Measurements from ENCODE around the gene PLD1.
A peak's percentile ranks its signal among the peaks of the same experiment; 100 is the strongest.
"Not testable (repeated sequence)": the region's sequence is repeated elsewhere in the genome, so short reads cannot be mapped to it uniquely, and the experiment has no call there.

Gene PLD1

DNA sequence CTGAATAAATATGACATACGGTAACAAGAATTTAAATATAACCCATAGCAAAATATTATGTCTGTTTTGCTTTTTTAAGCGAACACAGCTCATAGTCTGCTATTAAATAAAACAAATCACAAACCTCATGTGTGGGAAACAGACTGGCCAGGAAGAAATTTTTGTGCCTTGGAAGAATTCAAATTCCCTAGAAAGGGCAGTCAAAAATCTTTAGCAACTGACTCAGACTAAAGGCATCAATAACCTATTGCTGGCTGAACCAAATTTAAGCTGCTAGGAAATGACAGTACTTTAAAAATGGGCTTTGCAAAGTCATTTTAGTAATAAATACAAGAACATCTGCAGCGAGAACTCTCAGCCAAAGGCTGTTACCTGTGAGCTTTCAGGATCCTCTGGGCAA lies 151.4 kb downstream of the PLD1 start:
- no peak for DNase-seq

GRCh38 chr3:171654809-171655208 lies 155.5 kb downstream of the PLD1 start:
- no peak for DNase-seq

DNA sequence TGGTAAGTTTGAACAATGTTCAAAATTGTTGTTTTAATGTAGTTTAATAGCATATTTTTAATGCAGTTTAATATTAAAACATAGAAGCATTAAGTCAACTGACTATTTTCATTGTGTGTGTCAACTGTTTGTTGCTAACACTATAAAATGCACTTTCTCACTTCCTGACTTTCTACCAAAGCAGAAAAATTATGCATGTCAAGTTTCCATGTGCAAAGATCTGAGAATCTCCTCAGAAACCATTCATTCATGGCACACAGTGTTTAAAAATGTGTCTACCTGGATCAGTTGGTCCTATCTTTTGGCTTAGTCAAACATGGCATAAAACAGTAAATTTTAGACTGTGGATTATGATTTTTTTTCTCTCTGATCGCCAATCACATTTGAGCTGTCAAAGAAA lies 156.0 kb downstream of the PLD1 start:
- DNase-seq, result no peak

DNA sequence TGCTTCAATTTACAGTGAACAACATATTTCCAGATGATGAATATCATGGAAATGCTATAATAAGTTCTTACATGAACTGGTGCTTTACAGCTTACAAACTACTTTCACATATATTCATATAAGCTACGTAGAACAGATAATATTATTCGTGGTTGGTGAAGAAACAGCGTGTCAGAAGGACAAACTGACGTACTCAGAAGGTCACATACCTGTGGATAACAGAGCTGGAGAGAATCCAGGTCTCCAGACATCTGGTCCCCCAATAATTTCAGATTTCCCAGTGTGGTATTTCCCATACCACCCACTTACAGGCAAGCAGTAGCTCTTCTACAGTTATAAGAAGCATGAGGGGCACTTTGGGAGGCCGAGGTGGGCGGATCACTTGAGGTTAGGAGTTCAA lies 156.6 kb downstream of the PLD1 start:
- DNase-seq, result no peak

- no peak for DNase-seq
These were observed 157.4 kb downstream of the PLD1 start for GRCh38 chr3:171652932-171653331.

- no peak for DNase-seq
These were observed 160.2 kb downstream of the PLD1 start for GRCh38 chr3:171649911-171650592.

- no peak for DNase-seq
These were observed 161.0 kb downstream of the PLD1 start for GRCh38 chr3:171649267-171649666.

GRCh38 chr3:171648069-171648468 lies 162.2 kb downstream of the PLD1 start:
- DNase-seq, result no peak

DNA sequence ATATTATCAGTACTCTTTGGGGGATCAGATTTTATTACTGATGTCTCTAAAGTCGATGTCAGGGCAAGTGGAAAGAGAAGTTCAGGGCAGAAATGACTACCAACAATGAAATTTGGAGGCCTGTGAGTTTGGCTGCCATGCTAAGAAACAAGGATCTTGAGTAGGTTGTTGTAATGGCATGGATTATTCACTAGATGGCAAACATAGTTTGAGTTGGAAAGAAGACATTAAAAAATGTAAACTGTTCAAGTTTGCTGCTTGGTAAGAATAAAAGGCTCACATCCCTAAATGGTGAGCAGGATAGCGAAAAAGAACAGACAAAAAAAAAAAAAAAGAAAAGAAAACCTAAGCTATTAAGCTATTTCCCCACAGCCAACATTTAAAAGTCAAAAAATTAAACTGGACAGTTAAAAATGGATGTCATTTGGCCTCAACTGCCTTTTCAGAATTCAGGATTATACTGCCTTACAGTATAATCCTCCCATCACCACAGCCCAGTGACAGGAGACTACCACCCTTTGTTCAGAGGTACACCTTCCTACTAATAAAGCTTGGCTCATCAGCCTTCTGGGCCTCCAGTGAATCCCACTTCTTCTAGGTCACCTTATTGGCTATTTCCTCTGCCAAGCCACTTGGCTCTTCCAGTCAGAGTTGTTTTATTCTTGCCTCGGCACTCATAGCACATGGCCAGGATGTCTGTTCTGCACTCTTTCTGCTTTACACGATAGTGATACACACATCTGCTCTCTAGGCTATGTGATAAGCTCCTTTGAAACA lies 163.7 kb downstream of the PLD1 start:
- DNase-seq, result peak; percentile 63

DNA sequence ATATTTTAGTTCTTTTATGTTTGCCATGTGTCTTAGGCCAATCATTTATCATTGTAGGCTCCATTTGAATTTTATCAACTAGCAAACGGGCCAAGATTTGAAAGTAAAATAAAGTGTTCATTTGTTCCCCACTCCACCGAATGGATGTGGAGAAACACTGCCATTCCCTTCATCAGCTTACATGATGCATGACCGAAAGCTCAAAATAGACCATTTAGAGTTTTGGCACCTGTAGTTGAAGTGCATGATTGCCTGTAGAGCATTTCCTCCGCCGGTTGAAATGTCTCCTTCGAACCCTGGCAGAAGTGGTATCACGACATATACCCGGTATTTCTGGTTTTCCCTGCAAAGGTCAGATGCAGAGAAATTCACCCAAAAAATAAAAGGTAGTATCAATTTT lies 165.6 kb downstream of the PLD1 start:
- no peak for DNase-seq

GRCh38 chr3:171643681-171644080 lies 166.6 kb downstream of the PLD1 start:
- no peak for DNase-seq

DNA sequence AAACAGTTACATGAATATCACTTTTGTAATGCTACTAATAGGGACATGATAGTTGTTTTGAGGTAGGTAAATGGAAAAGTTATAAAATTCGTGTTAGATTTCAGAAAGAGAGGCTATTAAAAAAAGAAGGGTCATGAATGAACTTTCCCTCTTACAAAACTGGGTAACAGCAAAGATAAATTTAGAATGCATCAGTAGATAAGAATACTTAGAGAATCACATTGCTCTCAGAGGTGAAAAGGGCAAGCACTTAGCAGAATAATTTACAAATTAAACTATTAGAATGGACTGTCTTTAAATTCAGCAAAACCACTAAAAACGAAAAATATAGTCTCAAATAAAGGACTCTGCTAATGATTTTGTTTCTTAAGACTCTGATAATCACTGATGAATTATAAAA lies 167.2 kb downstream of the PLD1 start:
- DNase-seq, result no peak

GRCh38 chr3:171640520-171641412 lies 169.5 kb downstream of the PLD1 start:
- DNase-seq, result no peak

- DNase-seq, result no peak
These were observed 173.6 kb downstream of the PLD1 start for GRCh38 chr3:171636666-171637065.

DNA sequence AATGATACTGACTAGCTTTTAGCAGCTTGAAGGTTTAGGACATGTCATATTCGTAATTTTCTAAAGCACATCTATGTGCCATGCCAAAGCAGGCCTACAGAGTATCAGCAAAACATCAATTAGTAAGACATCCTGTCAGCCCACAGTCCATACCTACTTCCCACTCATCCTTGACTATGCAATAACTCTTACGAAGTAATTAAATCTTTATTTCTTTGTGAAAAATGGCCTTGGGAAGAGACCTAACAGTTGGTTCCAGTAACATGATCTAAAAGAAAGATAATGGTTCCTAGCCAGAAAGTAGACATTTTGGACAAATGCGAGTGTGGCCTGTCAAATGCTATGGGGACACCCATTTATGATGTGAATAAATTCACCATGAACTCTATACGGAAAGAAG lies 177.5 kb downstream of the PLD1 start:
- no peak for DNase-seq

GRCh38 chr3:171626799-171627198 lies 183.5 kb downstream of the PLD1 start:
- DNase-seq, result not testable (repeated sequence)

DNA sequence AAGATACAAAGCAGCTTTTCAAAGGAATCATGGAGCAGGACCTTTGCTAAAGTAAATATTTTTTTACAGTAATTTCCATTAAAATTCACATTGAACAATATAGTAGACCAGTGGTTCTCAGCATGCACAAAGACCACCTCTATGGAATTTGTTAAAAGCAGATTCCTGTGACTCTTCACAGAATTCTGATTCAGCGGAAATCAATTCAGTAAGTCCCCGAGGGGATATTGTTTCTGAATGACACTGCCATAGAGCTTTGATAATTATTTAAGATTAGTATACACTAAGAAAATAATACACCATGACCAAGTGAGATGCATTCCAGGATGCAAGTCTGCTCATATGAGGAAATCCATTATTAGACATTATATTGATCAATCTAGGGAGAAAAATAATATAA lies 188.2 kb downstream of the PLD1 start:
- peak; percentile 57 for DNase-seq

DNA sequence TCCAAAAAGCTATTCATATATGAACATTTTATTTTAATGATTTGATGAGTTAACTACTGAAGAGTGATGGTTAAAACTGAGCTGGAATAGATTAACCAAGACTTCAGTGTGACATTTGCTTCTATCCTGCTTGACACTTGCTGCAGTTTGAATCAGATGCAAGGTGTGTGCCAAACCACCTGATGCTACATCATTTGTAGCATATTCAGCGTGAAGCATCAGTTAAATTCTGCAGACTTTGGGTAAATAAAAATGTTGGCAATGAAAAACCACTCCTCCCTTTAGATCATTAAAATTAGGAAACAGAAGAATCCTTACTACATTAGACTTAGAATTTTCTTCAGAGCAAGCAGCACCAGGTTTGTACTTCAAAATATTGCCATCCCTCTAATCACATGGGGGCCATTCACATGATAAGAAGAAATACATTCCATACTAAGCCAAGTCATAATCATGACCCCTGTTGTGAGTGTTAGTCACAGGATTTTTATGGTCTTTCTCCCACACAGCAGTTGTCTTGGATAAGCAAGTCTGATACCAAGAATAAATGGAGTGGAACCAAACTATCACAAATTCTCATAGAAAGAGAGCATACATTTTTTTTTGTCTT lies 189.4 kb downstream of the PLD1 start:
- DNase-seq, result peak; percentile 47

- no peak for DNase-seq
These were observed 193.5 kb downstream of the PLD1 start for GRCh38 chr3:171616798-171617197.

GRCh38 chr3:171615686-171616085 lies 194.6 kb downstream of the PLD1 start:
- no peak for DNase-seq

- DNase-seq, result no peak
These were observed 195.0 kb downstream of the PLD1 start for GRCh38 chr3:171615281-171615680.

DNA sequence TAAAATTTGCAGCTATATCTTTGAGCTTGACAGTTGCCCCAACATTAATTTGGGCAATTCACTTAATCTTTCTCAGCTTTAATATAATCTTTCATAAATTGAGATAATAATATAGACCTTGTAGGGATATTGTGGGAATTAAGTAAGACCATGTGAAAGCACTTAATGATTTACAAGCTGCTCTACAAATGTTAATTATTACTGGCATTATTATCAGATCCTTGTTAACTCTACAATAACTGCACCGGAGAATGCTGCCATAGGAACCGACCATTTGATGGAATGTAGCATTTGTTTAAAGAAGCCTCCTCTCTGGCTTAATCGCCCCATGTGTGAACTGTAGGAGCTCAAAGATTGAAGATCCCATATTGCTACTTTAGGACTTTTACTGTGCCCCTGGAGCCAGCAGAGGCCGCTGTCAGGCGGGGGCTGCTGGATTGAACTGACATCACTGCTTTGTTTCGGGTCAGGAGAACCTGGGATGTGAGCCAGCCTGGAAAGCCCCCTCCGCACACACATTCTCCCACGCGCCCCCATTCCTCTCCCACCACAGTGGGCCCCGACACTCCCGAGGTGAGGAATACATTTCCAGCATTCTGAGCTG lies 195.9 kb downstream of the PLD1 start:
- no peak for DNase-seq

DNA sequence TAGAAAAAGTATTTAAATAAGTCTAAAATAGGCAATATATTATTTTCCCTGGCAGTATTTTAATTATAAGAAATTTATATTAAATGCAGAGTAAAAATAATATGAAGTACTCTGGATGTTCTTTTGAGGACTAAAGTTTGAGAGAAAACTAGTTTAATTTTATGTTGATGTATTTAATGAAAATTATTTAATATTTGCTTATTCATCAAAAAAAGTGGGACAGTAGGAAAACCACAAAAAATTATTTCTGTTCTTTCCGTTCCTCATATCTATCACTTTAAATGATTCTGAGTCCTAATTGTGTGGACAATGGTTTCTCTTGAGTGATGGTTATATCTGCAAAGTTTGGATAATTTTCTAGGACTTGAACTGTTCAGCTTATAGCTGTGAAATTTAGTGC lies 202.8 kb downstream of the PLD1 start:
- no peak for DNase-seq
